GM12873 (cell line): ENCODE results near the gene SIRPD.

Experiments
- TF ChIP-seq, protein P1 (sequence below): IDR thresholded peaks from 2 replicates; pipeline ENCODE4 v1.5.1; 2012; ENCODE audit warnings: low read depth, mild to moderate bottlenecking, moderate library complexity, low read length, control low read depth; ENCODE audit not compliant: insufficient read depth; ENCODE audit errors: missing control alignments

Gene SIRPD

DNA sequence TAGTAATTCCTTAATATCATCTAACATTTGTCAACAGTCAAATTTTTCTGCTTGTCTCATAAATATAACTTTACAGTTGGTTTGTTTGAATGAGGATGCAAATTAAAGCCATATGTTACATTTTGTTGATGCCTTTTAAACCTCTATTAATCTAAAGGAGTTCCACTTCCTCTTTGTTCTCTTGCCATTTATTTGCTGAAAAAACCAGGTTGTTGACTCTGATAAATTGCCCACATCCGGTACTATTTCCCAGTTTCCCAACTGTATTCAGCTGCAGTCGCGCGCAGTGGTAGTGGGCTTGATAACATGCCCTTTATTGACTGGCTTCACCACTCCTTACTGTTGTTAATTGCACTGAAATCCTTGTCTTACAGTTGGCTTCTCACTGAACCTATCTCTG is 33.5 kb downstream of the SIRPD start:
- TF ChIP-seq, protein P1, sequence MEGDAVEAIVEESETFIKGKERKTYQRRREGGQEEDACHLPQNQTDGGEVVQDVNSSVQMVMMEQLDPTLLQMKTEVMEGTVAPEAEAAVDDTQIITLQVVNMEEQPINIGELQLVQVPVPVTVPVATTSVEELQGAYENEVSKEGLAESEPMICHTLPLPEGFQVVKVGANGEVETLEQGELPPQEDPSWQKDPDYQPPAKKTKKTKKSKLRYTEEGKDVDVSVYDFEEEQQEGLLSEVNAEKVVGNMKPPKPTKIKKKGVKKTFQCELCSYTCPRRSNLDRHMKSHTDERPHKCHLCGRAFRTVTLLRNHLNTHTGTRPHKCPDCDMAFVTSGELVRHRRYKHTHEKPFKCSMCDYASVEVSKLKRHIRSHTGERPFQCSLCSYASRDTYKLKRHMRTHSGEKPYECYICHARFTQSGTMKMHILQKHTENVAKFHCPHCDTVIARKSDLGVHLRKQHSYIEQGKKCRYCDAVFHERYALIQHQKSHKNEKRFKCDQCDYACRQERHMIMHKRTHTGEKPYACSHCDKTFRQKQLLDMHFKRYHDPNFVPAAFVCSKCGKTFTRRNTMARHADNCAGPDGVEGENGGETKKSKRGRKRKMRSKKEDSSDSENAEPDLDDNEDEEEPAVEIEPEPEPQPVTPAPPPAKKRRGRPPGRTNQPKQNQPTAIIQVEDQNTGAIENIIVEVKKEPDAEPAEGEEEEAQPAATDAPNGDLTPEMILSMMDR = no peak

DNA sequence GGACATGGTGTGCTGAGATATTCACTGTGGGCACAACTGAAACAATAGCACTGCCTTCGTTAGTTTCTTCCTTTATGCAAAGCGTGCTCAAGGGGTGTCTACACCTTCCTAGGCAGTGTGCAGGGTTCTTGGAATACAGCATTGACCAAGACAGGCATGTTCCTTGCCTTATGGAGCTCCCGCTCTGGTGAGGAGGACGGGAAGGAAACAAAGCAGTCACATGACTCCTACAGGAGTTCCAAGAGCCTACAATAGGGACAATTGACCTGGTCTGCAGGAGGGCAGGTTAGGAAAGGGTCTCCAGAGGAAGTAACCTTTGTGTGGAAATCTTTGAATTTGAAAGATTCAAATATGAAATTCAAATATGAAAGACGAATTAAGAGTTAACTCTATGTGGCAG is 40.5 kb downstream of the SIRPD start:
- TF ChIP-seq, protein P1 = no peak

DNA sequence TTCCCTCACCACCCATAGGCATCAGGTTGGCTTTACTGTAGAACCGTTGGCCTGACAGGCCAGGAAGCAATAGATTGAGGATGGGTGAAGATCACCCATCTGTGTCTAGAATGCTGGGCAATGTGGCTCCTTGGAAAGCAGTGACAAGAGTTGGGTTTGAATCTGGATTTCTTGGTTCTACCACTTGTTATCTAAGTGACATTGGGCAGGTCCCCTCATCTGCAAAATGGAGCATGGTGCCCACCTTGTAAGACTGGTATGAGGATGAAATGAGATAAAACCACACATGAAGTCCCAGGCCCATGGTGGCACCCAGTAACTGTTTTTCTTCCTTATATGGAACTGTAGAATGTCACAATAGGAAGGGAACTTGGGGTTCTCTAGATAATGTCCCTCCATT is 43.7 kb downstream of the SIRPD start:
- TF ChIP-seq, protein P1 = no peak

DNA sequence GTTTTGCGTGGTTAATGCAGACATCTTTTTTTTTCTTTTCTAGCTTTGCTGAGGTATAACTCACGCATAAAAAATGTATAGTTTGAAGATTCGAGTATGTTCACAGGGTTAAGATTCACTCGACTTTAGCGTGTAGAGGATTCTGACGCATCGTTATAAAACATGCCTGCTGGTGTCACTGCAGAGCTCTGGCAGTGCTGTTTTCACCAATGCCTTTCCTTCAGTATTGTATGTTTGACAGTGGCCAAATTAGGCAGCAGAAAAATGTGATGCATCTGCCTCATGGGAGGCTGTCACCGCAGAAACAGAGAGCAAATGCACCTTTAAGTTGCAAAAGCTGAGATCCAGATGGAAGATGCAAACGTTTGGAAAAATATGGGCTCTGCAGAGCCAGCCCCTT is 48.3 kb downstream of the SIRPD start:
- TF ChIP-seq, protein P1 = peak; percentile 55

DNA sequence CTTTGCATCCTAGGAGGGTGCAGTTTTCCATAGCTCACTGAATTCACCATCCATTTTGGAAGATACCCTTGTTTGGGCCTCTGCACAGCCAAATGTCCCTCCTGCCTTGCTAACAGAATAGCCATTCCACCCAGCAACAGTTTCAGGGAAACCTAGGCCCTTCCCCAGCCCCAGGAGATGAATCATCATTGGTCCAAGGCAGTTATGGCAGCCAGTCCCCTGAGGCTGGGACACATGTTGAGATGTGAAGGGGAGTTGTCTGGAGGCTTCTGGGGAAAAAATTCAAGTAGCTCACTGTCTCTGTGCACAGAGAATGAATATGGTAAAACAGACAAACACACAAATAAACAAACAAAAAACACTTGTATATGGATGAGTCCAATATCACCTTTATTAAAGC is 48.9 kb downstream of the SIRPD start:
- TF ChIP-seq, protein P1 = no peak

DNA sequence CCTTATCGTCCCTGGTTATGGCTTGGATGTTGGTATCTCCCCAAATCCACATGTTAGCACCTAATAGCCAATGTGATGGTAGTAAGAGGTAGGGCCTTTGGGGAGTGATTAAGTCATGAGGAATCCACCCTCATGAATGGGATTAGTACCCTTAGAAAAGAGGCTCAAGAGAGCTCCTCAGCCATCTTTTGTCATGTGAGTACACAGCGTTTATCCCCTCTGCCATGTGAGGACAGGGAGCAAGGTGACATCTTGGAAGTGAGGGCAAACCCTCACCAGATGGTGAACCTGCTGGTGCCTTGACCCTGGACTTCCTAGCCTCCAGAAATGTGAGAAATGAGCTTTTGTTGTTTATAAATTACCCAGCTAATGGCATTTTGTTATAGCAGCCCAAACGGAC is 50.2 kb downstream of the SIRPD start:
- TF ChIP-seq, protein P1 = no peak

DNA sequence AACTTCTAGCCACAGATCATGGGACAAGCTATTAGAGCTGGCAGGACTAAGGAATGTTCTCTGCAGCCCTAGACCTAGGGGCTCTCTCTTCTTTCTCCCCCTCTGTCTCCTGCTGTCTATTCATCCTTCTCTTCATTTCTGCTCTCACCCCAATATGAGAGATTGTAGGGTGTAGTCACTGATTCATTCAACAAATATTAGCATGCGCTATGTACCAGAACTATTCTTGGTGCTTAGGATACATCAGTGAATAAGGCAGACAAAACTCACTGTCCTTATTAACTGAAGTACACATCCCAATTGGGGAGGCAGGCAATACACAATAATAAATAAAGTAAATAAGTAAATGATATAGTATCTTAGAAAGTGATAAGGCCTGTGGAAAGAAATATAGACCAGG is 51.6 kb downstream of the SIRPD start:
- TF ChIP-seq, protein P1 = no peak

DNA sequence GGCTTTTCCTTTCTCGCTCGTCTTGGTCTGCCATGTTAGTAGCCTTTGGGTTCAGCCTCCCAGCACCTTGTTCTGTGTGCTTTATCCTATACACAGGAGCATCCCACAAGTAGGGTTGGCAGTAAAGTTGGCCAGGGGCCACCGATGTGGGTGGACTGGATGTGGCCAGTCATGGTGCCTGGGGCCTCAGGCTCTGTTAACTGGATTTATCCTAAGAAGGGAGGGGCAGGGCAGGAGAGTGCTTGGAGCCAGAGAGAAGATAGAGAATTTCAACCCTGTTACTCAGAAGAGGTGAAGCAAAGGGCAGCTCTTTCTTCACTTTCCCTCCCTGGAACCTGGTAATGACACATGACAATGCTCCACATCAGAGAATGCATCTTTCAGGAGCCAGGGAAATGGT is 52.1 kb downstream of the SIRPD start:
- TF ChIP-seq, protein P1 = no peak
